A549 treated with dexamethasone at 1 μM for 4 hours (cell line): Measurements from ENCODE around the gene PLIN1. TPM values are rescaled to one million over a fixed set of nuclear protein-coding genes. Genes with fewer than 3 reads are reported as not detected.

Source experiments
- total RNA-seq: library from RNA; stranded (reverse); fragments of 200-300 nt; extraction: Qiagen RNA extraction; gene quantifications from 5 replicates; pipeline ENCODE4 v1.2.3, GENCODE V29; 2022

PLIN1 gene
- total RNA-seq, result 0.06 to 0.09 TPM (median 0.08 TPM) in 5 replicates

GRCh38 chr15:89679212-89679611, at the start of gene PLIN1:
TSS of gene PLIN1 (minus strand) at chr15:89679367. CDS start at chr15:89677489, 1,878 bp downstream.

GRCh38 chr15:89690276-89691218, 11.4 kb upstream of the PLIN1 start, which contains the start of the genes PEX11A and WDR93:
TSS of gene PEX11A (minus strand) at chr15:89690754. CDS start at chr15:89690632, 122 bp downstream.
TSS of gene WDR93 (plus strand) at chr15:89690811. CDS start at chr15:89701747, 10,936 bp downstream.

GRCh38 chr15:89654847-89655805, 24.0 kb downstream of the PLIN1 start, which contains the start of gene KIF7:
TSS of gene KIF7 (minus strand) at chr15:89655467. CDS start at chr15:89652930, 2,537 bp downstream.

Other genes starting within 250 kb of the PLIN1 start
- 37.0 to 51.0 TPM (median 39.6 TPM) in 5 replicates for gene RHCG, start 182.8 kb downstream of the PLIN1 start, total RNA-seq
- 8.8 to 13.6 TPM (median 12.1 TPM) in 5 replicates for gene TICRR, start 103.9 kb downstream of the PLIN1 start, total RNA-seq
- gene KIF7, start 23.9 kb downstream of the PLIN1 start, total RNA-seq, result 2.8 to 5.2 TPM (median 4.0 TPM) in 5 replicates
- gene PEX11A, start 11.4 kb upstream of the PLIN1 start, total RNA-seq, result 7.4 to 9.9 TPM (median 8.5 TPM) in 5 replicates
- 0.10 to 0.27 TPM (median 0.17 TPM) in 5 replicates for gene WDR93, start 11.4 kb upstream of the PLIN1 start, total RNA-seq
- gene MESP1, start 71.9 kb upstream of the PLIN1 start, total RNA-seq, result 1.7 to 6.0 TPM (median 4.4 TPM) in 5 replicates
- 0.25 to 0.63 TPM (median 0.45 TPM) in 4 of 5 replicates, not detected in the other for gene MESP2, start 97.0 kb upstream of the PLIN1 start, total RNA-seq
- 80.3 to 96.8 TPM (median 90.1 TPM) in 5 replicates for gene ANPEP, start 135.5 kb upstream of the PLIN1 start, total RNA-seq
- gene AP3S2, start 214.6 kb upstream of the PLIN1 start, total RNA-seq, result 42.3 to 67.9 TPM (median 47.0 TPM) in 5 replicates
- 10.3 to 14.4 TPM (median 13.8 TPM) in 5 replicates for gene ARPIN, start 233.6 kb upstream of the PLIN1 start, total RNA-seq